ENCODE data around the gene CIP2A. TPM values are rescaled to one million over a fixed set of nuclear protein-coding genes. Genes with fewer than 3 reads are reported as not detected.

The CIP2A gene
- total and polyA plus RNA-seq, 2 of the 8 experiments (the other 6 are each of a cell fraction or from before 2014, with no cell fraction given): 11.9 to 38.0 TPM

- Histone ChIP-seq H3K14ac (ENCODE audit: insufficient read length) (no peak overlapping the region), H4K8ac (ENCODE audit: extremely low read depth, insufficient read depth, low read length) (no peak overlapping the region), H2BK5ac (ENCODE audit: low read depth, low read length) (no peak overlapping the region), H3K9ac (replicated peaks in 1 of 4; ENCODE audit: extremely low read depth in 1 of 4, low read depth in 3 of 4, low read length in 3 of 4) (no peak overlapping the region), H4K91ac (replicated peaks; ENCODE audit: insufficient read length, low read length) (no peak overlapping the region), H3K56ac (replicated peaks; ENCODE audit: insufficient read length, low read depth, low read length) (no peak overlapping the region), H3K36me3 (ENCODE audit: control insufficient read depth in 2 of 4, insufficient read depth in 4 of 4, low read length in 3 of 4) (no peaks in the 10 kb centered on the region), H2AFZ (ENCODE audit: low read length) (no peak overlapping the region), H3K23me2 (ENCODE audit: low read depth, low read length) (no peaks in the 10 kb centered on the region), H2BK15ac (ENCODE audit: low read length) (no peak overlapping the region), H2BK120ac (replicated peaks; ENCODE audit: low read depth, low read length) (no peak overlapping the region), H3K79me2 (ENCODE audit: control insufficient read depth in 1 of 2, insufficient read depth in 2 of 2, low read length in 2 of 2) (no peaks in the 10 kb centered on the region), H3K27ac (ENCODE audit: low read depth, low read length) (no peak overlapping the region), H3K27me3 (replicated peaks in 1 of 4; ENCODE audit: control insufficient read depth in 3 of 4, extremely low read depth in 1 of 4, insufficient read depth in 3 of 4, low read length in 3 of 4) (peaks cover 0 to 2% (median 0%) of the 10 kb centered on the region in 4 experiments; a peak in 1 of 7 replicates), H2BK20ac (ENCODE audit: low read length) (no peak overlapping the region), H3K4me2 (ENCODE audit: insufficient read depth in 1 of 2, low read depth in 2 of 2, low read length in 2 of 2) (no peak overlapping the region), H2AK5ac (ENCODE audit: low read depth, low read length) (no peak overlapping the region), H3K18ac (ENCODE audit: extremely low read depth, low read length) (no peak overlapping the region), H3K4me1 (replicated peaks in 1 of 4; ENCODE audit: control insufficient read depth in 3 of 4, insufficient read depth in 4 of 4, low read length in 3 of 4) (no peaks in the 10 kb centered on the region), H3K9me3 (ENCODE audit: insufficient read depth in 2 of 2, low read depth in 1 of 2, low read length in 1 of 2) (no peaks in the 10 kb centered on the region), H3K79me1 (ENCODE audit: low read depth, low read length) (no peaks in the 10 kb centered on the region), H3K23ac (ENCODE audit: insufficient read length) (no peak overlapping the region), H4K5ac (ENCODE audit: insufficient read length, low read depth, low read length) (no peak overlapping the region), H3K4ac (replicated peaks; ENCODE audit: insufficient read length, low read depth, low read length) (no peak overlapping the region), H3K4me3 (ENCODE audit: extremely low read depth in 1 of 4, insufficient read depth in 2 of 4, low read depth in 3 of 4, low read length in 4 of 4) (no peak overlapping the region), H2BK12ac (ENCODE audit: low read depth, low read length) (no peak overlapping the region), H4K20me1 (replicated peaks in 1 of 2; ENCODE audit: control insufficient read depth in 1 of 2, insufficient read depth in 2 of 2, low read length in 2 of 2) (no peaks in the 10 kb centered on the region)
- ChIA-PET POLR2A (ENCODE audit: partially characterized antibody) (interaction anchor here (2.0 kb wide), 1 partner anchor 9 kb away, joined by 4 read pairs; no protein-coding TSS in a partner anchor), CTCF (ENCODE audit: partially characterized antibody) (interaction anchor here (1.0 to 3.5 kb wide), 6 partner anchors 9 to 40 kb away, joined by 3 to 17 read pairs (median 6); no protein-coding TSS in a partner anchor)
- no peak for DNase-seq (ENCODE audit: low read depth in 1 of 2, low spot score in 2 of 2)
- 97% methylated on average over 2 of the region's 2 CpGs; no CpG with 5 or more reads in 1 of the 2 experiments for whole genome bisulfite sequencing, 2 experiments (ENCODE audit: extremely low coverage in 1 of 2, insufficient coverage in 1 of 2, insufficient read length in 1 of 2, insufficient replicate concordance in 2 of 2, low coverage in 1 of 2, low lambda C conversion rate in 2 of 2, missing lambda C conversion rate in 1 of 2)
- no peak for FAIRE-seq
- TF ChIP-seq TBP (IDR thresholded peaks at IDR 0.05; ENCODE audit: low read depth, low read length): no peak
These were observed 76.6 kb downstream of the CIP2A start for GRCh38 chr3:108512671-108513070.
